GM21423 (cell line): ENCODE measurements around the gene PSMD3.

Source experiments
- ATAC-seq: cut with Tn5 transposase; IDR thresholded peaks from one replicate; pipeline ENCODE4 v1.9.1; 2021; ENCODE audit warnings: mild to moderate bottlenecking, moderate library complexity; ENCODE audit not compliant: unreplicated experiment

PSMD3 gene

GRCh38 chr17:40041196-40041595 is 60.6 kb downstream of the PSMD3 start:
- no peak for ATAC-seq
